ENCODE data around the gene SOS2. TPM values are rescaled to one million over a fixed set of nuclear protein-coding genes. Genes with fewer than 3 reads are reported as not detected.

SOS2 gene
- total RNA-seq, 1 donor from 2014 or later: 29.3 TPM

- no peaks in the 10 kb centered on the region for H3K27me3 Mint-ChIP-seq (ENCODE audit: unreplicated experiment)
- no peak for DNase-seq (ENCODE audit: extremely low spot score, unreplicated experiment)
- no peak overlapping the region for H3K27ac Mint-ChIP-seq (ENCODE audit: unreplicated experiment)
- peaks cover 14% of the 10 kb centered on the region for H3K36me3 Mint-ChIP-seq (ENCODE audit: unreplicated experiment)
- TF ChIP-seq CTCF (IDR thresholded peaks at IDR 0.05): no peak
- no peak overlapping the region for H3K4me3 Mint-ChIP-seq (ENCODE audit: unreplicated experiment)
- H3K4me1 Mint-ChIP-seq (ENCODE audit: unreplicated experiment): no peaks in the 10 kb centered on the region
- peaks cover 13% of the 10 kb centered on the region for H3K9me3 Mint-ChIP-seq (ENCODE audit: unreplicated experiment)
These were observed 17.9 kb upstream of the SOS2 start for GRCh38 chr14:50249136-50249775.

GRCh38 chr14:50247245-50247644 lies 15.9 kb upstream of the SOS2 start:
- H3K27me3 Mint-ChIP-seq (ENCODE audit: unreplicated experiment): no peaks in the 10 kb centered on the region
- H3K9me3 Mint-ChIP-seq (ENCODE audit: unreplicated experiment): peaks cover 6% of the 10 kb centered on the region
- no peak for TF ChIP-seq CTCF (IDR thresholded peaks at IDR 0.05)

GRCh38 chr14:50242566-50243310 lies 11.4 kb upstream of the SOS2 start:
- Mint-ChIP-seq H3K4me1 (ENCODE audit: unreplicated experiment) (no peaks in the 10 kb centered on the region), H3K27ac (ENCODE audit: unreplicated experiment) (no peak overlapping the region), H3K27me3 (ENCODE audit: unreplicated experiment) (no peaks in the 10 kb centered on the region), H3K4me3 (ENCODE audit: unreplicated experiment) (no peak overlapping the region), H3K36me3 (ENCODE audit: unreplicated experiment) (peaks cover 7% of the 10 kb centered on the region), H3K9me3 (ENCODE audit: unreplicated experiment) (no peaks in the 10 kb centered on the region)
- TF ChIP-seq CTCF (IDR thresholded peaks at IDR 0.05): no peak
- no peak for DNase-seq (ENCODE audit: extremely low spot score, unreplicated experiment)

More at GRCh38 chr14:50247245-50247644, 15.9 kb upstream of the SOS2 start:
- Mint-ChIP-seq H3K27ac (ENCODE audit: unreplicated experiment) (no peak overlapping the region), H3K4me3 (ENCODE audit: unreplicated experiment) (no peak overlapping the region), H3K4me1 (ENCODE audit: unreplicated experiment) (no peaks in the 10 kb centered on the region), H3K36me3 (ENCODE audit: unreplicated experiment) (peaks cover 10% of the 10 kb centered on the region)
- DNase-seq (ENCODE audit: extremely low spot score, unreplicated experiment): no peak

GRCh38 chr14:50242096-50242495 lies 10.7 kb upstream of the SOS2 start:
- H3K4me1 Mint-ChIP-seq (ENCODE audit: unreplicated experiment): no peaks in the 10 kb centered on the region
- no peak for DNase-seq (ENCODE audit: extremely low spot score, unreplicated experiment)
- no peaks in the 10 kb centered on the region for H3K27me3 Mint-ChIP-seq (ENCODE audit: unreplicated experiment)
- H3K27ac Mint-ChIP-seq (ENCODE audit: unreplicated experiment): no peak overlapping the region
- no peak for TF ChIP-seq CTCF (IDR thresholded peaks at IDR 0.05)
- H3K9me3 Mint-ChIP-seq (ENCODE audit: unreplicated experiment): no peaks in the 10 kb centered on the region
- H3K36me3 Mint-ChIP-seq (ENCODE audit: unreplicated experiment): peaks cover 7% of the 10 kb centered on the region
- H3K4me3 Mint-ChIP-seq (ENCODE audit: unreplicated experiment): no peak overlapping the region

GRCh38 chr14:50237427-50237826 lies 6.0 kb upstream of the SOS2 start:
- no peaks in the 10 kb centered on the region for H3K36me3 Mint-ChIP-seq (ENCODE audit: unreplicated experiment)
- H3K9me3 Mint-ChIP-seq (ENCODE audit: unreplicated experiment): no peaks in the 10 kb centered on the region
- no peaks in the 10 kb centered on the region for H3K27me3 Mint-ChIP-seq (ENCODE audit: unreplicated experiment)
- TF ChIP-seq CTCF (IDR thresholded peaks at IDR 0.05): no peak
- no peak overlapping the region for H3K27ac Mint-ChIP-seq (ENCODE audit: unreplicated experiment)
- H3K4me1 Mint-ChIP-seq (ENCODE audit: unreplicated experiment): peaks cover 5% of the 10 kb centered on the region
- no peak for DNase-seq (ENCODE audit: extremely low spot score, unreplicated experiment)
- H3K4me3 Mint-ChIP-seq (ENCODE audit: unreplicated experiment): no peak overlapping the region

All from osteocyte (in vitro differentiated cells).